NT2/D1 (cell line): ENCODE results near the gene COX8C.

ENCODE experiments used
- SUZ12 ChIP-seq: IDR thresholded peaks from 2 replicates; pipeline ENCODE4 v1.6.1; 2011; ENCODE audit not compliant: insufficient read length, insufficient read depth; ENCODE audit errors: extremely low read depth
- ZNF274 ChIP-seq: IDR thresholded peaks from 2 replicates; pipeline ENCODE4 v1.6.1; 2011; ENCODE audit warnings: mild to moderate bottlenecking, low read depth, low read length

DNA sequence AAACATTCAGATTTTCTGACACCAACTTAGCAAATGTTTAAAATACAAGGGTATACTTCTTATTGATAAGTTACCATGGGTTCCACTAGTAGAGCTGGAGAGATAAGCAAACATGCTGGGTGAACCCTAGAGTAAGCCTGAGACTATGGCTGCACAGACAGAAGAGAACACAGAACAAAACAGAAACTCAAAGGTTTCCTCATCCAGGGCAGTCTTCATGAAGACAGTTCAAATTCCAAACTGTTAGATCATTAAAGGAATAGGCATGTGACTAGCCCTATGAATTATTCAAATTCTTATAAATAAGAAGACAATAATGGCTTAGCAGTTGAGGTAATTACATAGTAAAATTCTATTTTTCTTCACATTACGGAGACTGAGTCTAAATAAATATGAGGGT, 42.2 kb upstream of the COX8C start:
- TF ChIP-seq ZNF274: no peak
- TF ChIP-seq SUZ12: no peak
